HepG2 (cell line): ENCODE results near the gene ANKRD60. TPM values are rescaled to one million over a fixed set of nuclear protein-coding genes. Genes with fewer than 3 reads are reported as not detected.
A peak's percentile ranks its signal among the peaks of the same experiment; 100 is the strongest.

ENCODE experiments used
- ATAC-seq: fragments of 200-7000 bp; cut with Tn5 transposase; 3 replicates; pipeline ENCODE4 v1.9.1; 2020; ENCODE audit warnings: mild to moderate bottlenecking, moderate library complexity
- BruUV-seq: library from RNA; stranded (reverse); fragments of 400-500 nt; replicated peaks from 2 replicates; lab custom pipeline; 2021; lab: Mats Ljungman, UMichigan
- CTCF ChIA-PET: fragments of 300-600 bp; formaldehyde crosslinking; extraction: SDS; loops from one replicate; lab custom pipeline; 2021; ENCODE audit warnings: low total read pairs, inconsistent platforms, low intra/inter-chr PET ratio; lab: Yijun Ruan, JAX
- POLR2A ChIA-PET: fragments of 350-600 bp; sonication (Branson Sonifier 250); formaldehyde crosslinking; loops from one replicate; lab custom pipeline; 2020; ENCODE audit warnings: antibody characterized with exemption, inconsistent platforms; lab: Yijun Ruan, JAX
- DNase-seq: peaks from one replicate; pipeline ENCODE4 v3.0.0-alpha.2; 2015; ENCODE audit warnings: low spot score
- FAIRE-seq: peaks from 3 replicates; lab custom pipeline; 2011; peaks lifted over from hg19 to GRCh38; lab: Jason Lieb, UNC
- H2AFZ ChIP-seq: one replicate; pipeline ENCODE4 v1.6.1; 2011; ENCODE audit warnings: low read length, inconsistent platforms
- H3K27ac ChIP-seq: fragments of 300-600 bp; 3 replicates; pipeline ENCODE4 v1.8.0; 2011; ENCODE audit warnings: mixed run types, mild to moderate bottlenecking, mixed read lengths, low read length, inconsistent platforms; ENCODE audit not compliant: insufficient read depth; ENCODE audit errors: extremely low read length
- H3K27me3 ChIP-seq, 2 experiments: fragments of 200-600 bp in 1 of 2; 2 replicates in 1 of 2; 3 replicates in 1 of 2; pipeline versions ENCODE4 v1.6.0 to v1.8.0; 2011; ENCODE audit warnings: low read length in 2 of 2, mild to moderate bottlenecking in 2 of 2, moderate library complexity in 2 of 2, inconsistent platforms in 1 of 2; ENCODE audit not compliant: insufficient read depth in 2 of 2, control insufficient read depth in 1 of 2
- H3K36me3 ChIP-seq, 2 experiments: fragments of 200-600 bp in 1 of 2; replicated peaks in 1 of 2; 2 replicates in 1 of 2; 3 replicates in 1 of 2; pipeline versions ENCODE4 v1.5.1 to v1.8.0; 2011; ENCODE audit warnings: low read length in 2 of 2, inconsistent platforms in 1 of 2; ENCODE audit not compliant: insufficient read depth in 2 of 2, control insufficient read depth in 1 of 2
- H3K4me1 ChIP-seq: 2 replicates; pipeline ENCODE4 v1.5.1; 2012; ENCODE audit warnings: low read length, inconsistent platforms; ENCODE audit not compliant: insufficient read depth
- H3K4me2 ChIP-seq: 2 replicates; pipeline ENCODE4 v1.6.0; 2011; ENCODE audit warnings: low read depth, low read length, inconsistent platforms
- H3K4me3 ChIP-seq, 3 experiments: fragments of 200-600 bp in 1 of 3; sonication (generic), shearing (Covaris generic) in 1 of 3; replicated peaks in 1 of 3; 2 replicates each; pipeline ENCODE4 v1.5.1; 2011 to 2016; ENCODE audit warnings: low read length in 3 of 3, inconsistent platforms in 2 of 3, low read depth in 2 of 3, mild to moderate bottlenecking in 2 of 3, control low read depth in 1 of 3, mixed read lengths in 1 of 3; ENCODE audit not compliant: insufficient read depth in 1 of 3
- H3K79me2 ChIP-seq: one replicate; pipeline ENCODE4 v1.6.1; 2011; ENCODE audit warnings: low read length, inconsistent platforms; ENCODE audit not compliant: insufficient read depth
- H3K9ac ChIP-seq: 2 replicates; pipeline ENCODE4 v1.6.0; 2011; ENCODE audit warnings: mild to moderate bottlenecking, low read depth, low read length, inconsistent platforms; ENCODE audit not compliant: insufficient read depth
- H3K9me3 ChIP-seq: 2 replicates; pipeline ENCODE4 v1.5.1; 2012; ENCODE audit warnings: mild to moderate bottlenecking, low read length
- H4K20me1 ChIP-seq: 2 replicates; pipeline ENCODE4 v1.6.0; 2011; ENCODE audit warnings: inconsistent platforms, mild to moderate bottlenecking, low read length, moderate library complexity; ENCODE audit not compliant: insufficient read depth
- HNF4A ChIP-seq: sonication (generic); formaldehyde crosslinking; IDR thresholded peaks from 2 replicates; pipeline ENCODE4 v1.4.0; 2020; ENCODE audit warnings: missing genetic modification reagents
- NFAT5 ChIP-seq: sonication (generic); formaldehyde crosslinking; IDR thresholded peaks from 2 replicates; pipeline ENCODE4 v1.4.0; 2020; ENCODE audit warnings: missing genetic modification reagents
- SNAPC5 ChIP-seq: sonication (generic); formaldehyde crosslinking; IDR thresholded peaks from 2 replicates; pipeline ENCODE4 v1.8.1; 2023; ENCODE audit warnings: mild to moderate bottlenecking, missing genetic modification reagents, borderline replicate concordance
- ZNF20 ChIP-seq: sonication (generic); formaldehyde crosslinking; IDR thresholded peaks from 2 replicates; pipeline ENCODE4 v1.4.0; 2020; ENCODE audit warnings: mild to moderate bottlenecking, moderate library complexity, missing genetic modification reagents
- ZNF331 ChIP-seq: sonication (generic); formaldehyde crosslinking; IDR thresholded peaks from 2 replicates; pipeline ENCODE4 v1.4.0; 2020; ENCODE audit warnings: missing genetic modification reagents
- ZNF33B ChIP-seq: sonication (generic); formaldehyde crosslinking; IDR thresholded peaks from 2 replicates; pipeline ENCODE4 v1.5.1; 2020; ENCODE audit warnings: mild to moderate bottlenecking, missing genetic modification reagents
- ZNF577 ChIP-seq: sonication (generic); formaldehyde crosslinking; IDR thresholded peaks from 2 replicates; pipeline ENCODE4 v1.4.0; 2020; ENCODE audit warnings: mild to moderate bottlenecking, low read depth, missing genetic modification reagents, borderline replicate concordance
- ZNF616 ChIP-seq: sonication (generic); formaldehyde crosslinking; IDR thresholded peaks from 2 replicates; pipeline ENCODE4 v1.5.0; 2020; ENCODE audit warnings: low read depth, mild to moderate bottlenecking, missing genetic modification reagents
- ZNF780A ChIP-seq: sonication (generic); formaldehyde crosslinking; IDR thresholded peaks from 2 replicates; pipeline ENCODE4 v1.8.0; 2022; ENCODE audit warnings: mild to moderate bottlenecking, missing genetic modification reagents, moderate library complexity
- ZSCAN12 ChIP-seq: sonication (generic); formaldehyde crosslinking; IDR thresholded peaks from 2 replicates; pipeline ENCODE4 v1.9.0; 2021; ENCODE audit warnings: mild to moderate bottlenecking, missing genetic modification reagents
- WGBS: methylation state at CpG from one replicate; pipeline ENCODE4 v1.1.6; 2017; ENCODE audit warnings: low lambda C conversion rate; 5-methylcytosine and 5-hydroxymethylcytosine counted together
- in situ Hi-C: cut with HindIII; loops from 2 replicates; pipeline ENCODE4 v1.10.0; 2017; ENCODE audit warnings: low pct_unique_long_range_greater_than_20kb; ENCODE audit not compliant: extremely low pct_ligation_motif_present
- intact Hi-C: fragments of 100-400 bp; cut with micrococcal nuclease; formaldehyde crosslinking; loops from one replicate; pipeline ENCODE4 v1.10.0; 2022; ENCODE audit not compliant: unreplicated experiment
- polyA plus RNA-seq, 8 experiments: library from polyadenylated mRNA; depleted of rRNA in 3 of 8; stranded (reverse) in 7 of 8; unstranded in 1 of 8; fragments of >200 nt; fragmentation: Illumina TruSeq in 4 of 8; extraction: Trizol in 4 of 8; gene quantifications; 2 replicates each; pipeline versions ENCODE4 v1.2.1 to v1.2.3, GENCODE V29; 2011 to 2016; ENCODE audit warnings: low read depth in 4 of 8, missing spikeins in 1 of 8, mixed read lengths in 1 of 8; ENCODE audit not compliant: insufficient read depth in 1 of 8
- total RNA-seq, 5 experiments: library from RNA; depleted of rRNA; stranded (reverse); fragments of >200 nt; fragmentation: Illumina TruSeq; extraction: Trizol; gene quantifications; 2 replicates each; pipeline ENCODE4 v1.2.3, GENCODE V29; 2016; ENCODE audit warnings: low read depth in 1 of 5

Gene ANKRD60
- total and polyA plus RNA-seq, 2 of the 13 experiments (the other 11 are each of a cell fraction or from before 2014, with no cell fraction given), result not detected

- TF ChIP-seq HNF4A (CRISPR knock-in tag) (peak; percentile 21; the same call in 1 of the 2 replicates), ZNF780A (no peak)
- TF ChIP-seq, all 625 proteins: peak for 2
These were observed 39.9 kb downstream of the ANKRD60 start (continued) for GRCh38 chr20:58188527-58188926.

GRCh38 chr20:58184984-58185383 lies 43.5 kb downstream of the ANKRD60 start:
- Histone ChIP-seq H4K20me1 (no peaks in the 10 kb centered on the region), H3K36me3 (no peaks in the 10 kb centered on the region), H3K9me3 (peaks cover 16% of the 10 kb centered on the region; the same call in 1 of the 2 replicates), H3K4me2 (no peak overlapping the region)
- POLR2A ChIA-PET, result no interaction called here
- no peak for ATAC-seq
- no peak for TF ChIP-seq ZSCAN12
- no peak for TF ChIP-seq ZNF20 (CRISPR knock-in tag)
- TF ChIP-seq, all 625 proteins: peak for 0
- BruUV-seq, result no TSS peak
- no peaks in the 10 kb centered on the region for H3K79me2 ChIP-seq
- in situ Hi-C loops (no loop called here), intact Hi-C loops (no loop called here)
- FAIRE-seq, result no peak
- no peak overlapping the region for H3K9ac ChIP-seq
- WGBS, result 14% methylated on average over 4 of the region's 4 CpGs
- H3K4me1 ChIP-seq, result no peaks in the 10 kb centered on the region
- no peak overlapping the region for H2AFZ ChIP-seq
- no peak for DNase-seq
- H3K27ac ChIP-seq, result no peak overlapping the region
- CTCF ChIA-PET, result no interaction called here
- peaks cover 7 to 36% of the 10 kb centered on the region in 2 experiments; a peak in 4 of 5 replicates for H3K27me3 ChIP-seq
- no peak overlapping the region for H3K4me3 ChIP-seq

- FAIRE-seq (no peak), DNase-seq (no peak), ATAC-seq (no peak)
- Histone ChIP-seq H3K4me3 (no peak overlapping the region), H3K27me3 (peaks cover 7 to 37% of the 10 kb centered on the region in 2 experiments; a peak in 4 of 5 replicates), H3K79me2 (no peaks in the 10 kb centered on the region), H3K9ac (no peak overlapping the region), H4K20me1 (no peaks in the 10 kb centered on the region), H2AFZ (no peak overlapping the region), H3K9me3 (peaks cover 16% of the 10 kb centered on the region; the same call in 1 of the 2 replicates), H3K4me1 (0 out of 2 replicates have a peak, but pooled peaks cover 4% of the 10 kb centered on the region), H3K4me2 (no peak overlapping the region), H3K36me3 (no peaks in the 10 kb centered on the region), H3K27ac (no peak overlapping the region)
- BruUV-seq, result no TSS peak
- intact Hi-C loops, result no loop called here
- CTCF ChIA-PET, result no interaction called here
- TF ChIP-seq ZNF33B (CRISPR knock-in tag), result no peak
- TF ChIP-seq SNAPC5, result no peak
- no peak for TF ChIP-seq ZNF616 (CRISPR knock-in tag)
- no peak for TF ChIP-seq ZNF577 (CRISPR knock-in tag)
- TF ChIP-seq ZNF331 (CRISPR knock-in tag), result peak; percentile 99
- no peak for TF ChIP-seq NFAT5 (CRISPR knock-in tag)
- in situ Hi-C loops, result no loop called here
- 3% methylated on average over 3 of the region's 3 CpGs for WGBS
- POLR2A ChIA-PET, result no interaction called here
These were observed 44.4 kb downstream of the ANKRD60 start for GRCh38 chr20:58184063-58184462.
